Measurements from ENCODE around the gene SH3RF2. TPM values are rescaled to one million over a fixed set of nuclear protein-coding genes. Genes with fewer than 3 reads are reported as not detected.

The SH3RF2 gene
- total and polyA plus RNA-seq, 10 of the 15 experiments (the other 5 are each of a cell fraction or from before 2014, with no cell fraction given) = 0.15 TPM; not detected in 9

DNA sequence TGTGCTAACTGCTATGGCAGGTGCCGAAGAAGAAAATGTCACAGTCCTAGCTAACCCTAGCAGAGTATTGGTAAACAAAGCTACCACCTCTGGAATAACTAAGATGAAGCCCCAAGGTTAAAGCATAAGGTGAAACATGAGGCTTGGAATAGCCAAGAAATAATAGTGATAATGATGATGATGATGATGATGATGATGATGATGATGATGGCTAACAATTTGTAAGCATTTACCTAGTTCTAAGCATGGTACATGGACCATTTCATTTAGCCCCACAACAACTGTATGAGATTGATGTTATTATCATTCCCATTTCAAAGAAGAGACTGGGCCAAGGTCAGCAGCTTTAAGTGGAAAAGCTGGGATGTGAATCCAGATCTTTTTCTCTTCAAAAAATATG lies 35.3 kb downstream of the SH3RF2 start:
- CTCF ChIA-PET = no interaction called here
- SMC1A ChIA-PET (ENCODE audit: uncharacterized antibody, unreplicated experiment) = no interaction called here
- Histone ChIP-seq H3K4me3 (no peak overlapping the region), H3K27ac (ENCODE audit: control insufficient read depth, insufficient read depth) (no peak overlapping the region), H2AFZ (ENCODE audit: control insufficient read depth, low read depth, low read length) (no peak overlapping the region), H3K36me3 (ENCODE audit: control insufficient read depth in 2 of 2, insufficient read depth in 2 of 2, low read length in 1 of 2) (no peaks in the 10 kb centered on the region), H3K4me1 (ENCODE audit: control insufficient read depth, insufficient read depth, low read length) (no peaks in the 10 kb centered on the region), H4K20me1 (ENCODE audit: control insufficient read depth, insufficient read depth) (no peaks in the 10 kb centered on the region), H3K9ac (ENCODE audit: control insufficient read depth, insufficient read depth, low read length) (no peak overlapping the region), H3K4me2 (ENCODE audit: control insufficient read depth, insufficient read depth) (no peak overlapping the region), H3K27me3 (replicated peaks in 1 of 2; ENCODE audit: control insufficient read depth in 2 of 2, insufficient read depth in 2 of 2, low read length in 1 of 2) (no peaks in the 10 kb centered on the region; a peak in 2 of 4 replicates), H3K9me3 (replicated peaks; ENCODE audit: control insufficient read depth, insufficient read depth, low read length) (no peaks in the 10 kb centered on the region), H3K79me2 (ENCODE audit: control insufficient read depth, insufficient read depth, low read length) (no peaks in the 10 kb centered on the region)
- RAD21 ChIA-PET (ENCODE audit: unreplicated experiment) = no interaction called here
- BruUV-seq (replicated peaks) = no TSS peak
- TF ChIP-seq SP1 (IDR thresholded peaks at IDR 0.05; ENCODE audit: low read depth, low read length) (no peak), TCF7 (IDR thresholded peaks at IDR 0.05; ENCODE audit: borderline replicate concordance) (no peak), RBBP5 (conservative IDR thresholded peaks at IDR 0.05) (no peak), NFXL1 (IDR thresholded peaks at IDR 0.05; ENCODE audit: borderline replicate concordance) (no peak), YY1 (IDR thresholded peaks at IDR 0.05; ENCODE audit: low read depth, low read length) (no peak), BMI1 (IDR thresholded peaks at IDR 0.05; ENCODE audit: borderline replicate concordance) (no peak), STAT1 (conservative IDR thresholded peaks at IDR 0.05) (no peak), STAT3 (IDR thresholded peaks at IDR 0.05; ENCODE audit: low read depth, low read length) (no peak), MYC (IDR thresholded peaks at IDR 0.05; ENCODE audit: insufficient read depth, insufficient read length, insufficient replicate concordance, low read length, severe bottlenecking) (no peak), LARP7 (IDR thresholded peaks at IDR 0.05) (no peak), SUZ12 (IDR thresholded peaks at IDR 0.05; ENCODE audit: unreplicated experiment) (no peak), CBX5 (IDR thresholded peaks at IDR 0.05; ENCODE audit: low read depth) (no peak), RAD21 (IDR thresholded peaks at IDR 0.05; ENCODE audit: insufficient read depth, low read depth, low read length) (no peak), CREM (IDR thresholded peaks at IDR 0.05; ENCODE audit: low read depth) (no peak), HDAC2 (IDR thresholded peaks at IDR 0.05) (no peak)
- TF ChIP-seq, protein P1, sequence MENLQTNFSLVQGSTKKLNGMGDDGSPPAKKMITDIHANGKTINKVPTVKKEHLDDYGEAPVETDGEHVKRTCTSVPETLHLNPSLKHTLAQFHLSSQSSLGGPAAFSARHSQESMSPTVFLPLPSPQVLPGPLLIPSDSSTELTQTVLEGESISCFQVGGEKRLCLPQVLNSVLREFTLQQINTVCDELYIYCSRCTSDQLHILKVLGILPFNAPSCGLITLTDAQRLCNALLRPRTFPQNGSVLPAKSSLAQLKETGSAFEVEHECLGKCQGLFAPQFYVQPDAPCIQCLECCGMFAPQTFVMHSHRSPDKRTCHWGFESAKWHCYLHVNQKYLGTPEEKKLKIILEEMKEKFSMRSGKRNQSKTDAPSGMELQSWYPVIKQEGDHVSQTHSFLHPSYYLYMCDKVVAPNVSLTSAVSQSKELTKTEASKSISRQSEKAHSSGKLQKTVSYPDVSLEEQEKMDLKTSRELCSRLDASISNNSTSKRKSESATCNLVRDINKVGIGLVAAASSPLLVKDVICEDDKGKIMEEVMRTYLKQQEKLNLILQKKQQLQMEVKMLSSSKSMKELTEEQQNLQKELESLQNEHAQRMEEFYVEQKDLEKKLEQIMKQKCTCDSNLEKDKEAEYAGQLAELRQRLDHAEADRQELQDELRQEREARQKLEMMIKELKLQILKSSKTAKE (IDR thresholded peaks at IDR 0.05; ENCODE audit: low read depth, poor library complexity, severe bottlenecking) = no peak
- TF ChIP-seq, protein P2, sequence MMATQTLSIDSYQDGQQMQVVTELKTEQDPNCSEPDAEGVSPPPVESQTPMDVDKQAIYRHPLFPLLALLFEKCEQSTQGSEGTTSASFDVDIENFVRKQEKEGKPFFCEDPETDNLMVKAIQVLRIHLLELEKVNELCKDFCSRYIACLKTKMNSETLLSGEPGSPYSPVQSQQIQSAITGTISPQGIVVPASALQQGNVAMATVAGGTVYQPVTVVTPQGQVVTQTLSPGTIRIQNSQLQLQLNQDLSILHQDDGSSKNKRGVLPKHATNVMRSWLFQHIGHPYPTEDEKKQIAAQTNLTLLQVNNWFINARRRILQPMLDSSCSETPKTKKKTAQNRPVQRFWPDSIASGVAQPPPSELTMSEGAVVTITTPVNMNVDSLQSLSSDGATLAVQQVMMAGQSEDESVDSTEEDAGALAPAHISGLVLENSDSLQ (IDR thresholded peaks at IDR 0.05) = no peak
- TF ChIP-seq, protein P3, sequence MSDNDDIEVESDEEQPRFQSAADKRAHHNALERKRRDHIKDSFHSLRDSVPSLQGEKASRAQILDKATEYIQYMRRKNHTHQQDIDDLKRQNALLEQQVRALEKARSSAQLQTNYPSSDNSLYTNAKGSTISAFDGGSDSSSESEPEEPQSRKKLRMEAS (IDR thresholded peaks at IDR 0.05; ENCODE audit: low read depth, low read length) = no peak
- TF ChIP-seq, protein P4, sequence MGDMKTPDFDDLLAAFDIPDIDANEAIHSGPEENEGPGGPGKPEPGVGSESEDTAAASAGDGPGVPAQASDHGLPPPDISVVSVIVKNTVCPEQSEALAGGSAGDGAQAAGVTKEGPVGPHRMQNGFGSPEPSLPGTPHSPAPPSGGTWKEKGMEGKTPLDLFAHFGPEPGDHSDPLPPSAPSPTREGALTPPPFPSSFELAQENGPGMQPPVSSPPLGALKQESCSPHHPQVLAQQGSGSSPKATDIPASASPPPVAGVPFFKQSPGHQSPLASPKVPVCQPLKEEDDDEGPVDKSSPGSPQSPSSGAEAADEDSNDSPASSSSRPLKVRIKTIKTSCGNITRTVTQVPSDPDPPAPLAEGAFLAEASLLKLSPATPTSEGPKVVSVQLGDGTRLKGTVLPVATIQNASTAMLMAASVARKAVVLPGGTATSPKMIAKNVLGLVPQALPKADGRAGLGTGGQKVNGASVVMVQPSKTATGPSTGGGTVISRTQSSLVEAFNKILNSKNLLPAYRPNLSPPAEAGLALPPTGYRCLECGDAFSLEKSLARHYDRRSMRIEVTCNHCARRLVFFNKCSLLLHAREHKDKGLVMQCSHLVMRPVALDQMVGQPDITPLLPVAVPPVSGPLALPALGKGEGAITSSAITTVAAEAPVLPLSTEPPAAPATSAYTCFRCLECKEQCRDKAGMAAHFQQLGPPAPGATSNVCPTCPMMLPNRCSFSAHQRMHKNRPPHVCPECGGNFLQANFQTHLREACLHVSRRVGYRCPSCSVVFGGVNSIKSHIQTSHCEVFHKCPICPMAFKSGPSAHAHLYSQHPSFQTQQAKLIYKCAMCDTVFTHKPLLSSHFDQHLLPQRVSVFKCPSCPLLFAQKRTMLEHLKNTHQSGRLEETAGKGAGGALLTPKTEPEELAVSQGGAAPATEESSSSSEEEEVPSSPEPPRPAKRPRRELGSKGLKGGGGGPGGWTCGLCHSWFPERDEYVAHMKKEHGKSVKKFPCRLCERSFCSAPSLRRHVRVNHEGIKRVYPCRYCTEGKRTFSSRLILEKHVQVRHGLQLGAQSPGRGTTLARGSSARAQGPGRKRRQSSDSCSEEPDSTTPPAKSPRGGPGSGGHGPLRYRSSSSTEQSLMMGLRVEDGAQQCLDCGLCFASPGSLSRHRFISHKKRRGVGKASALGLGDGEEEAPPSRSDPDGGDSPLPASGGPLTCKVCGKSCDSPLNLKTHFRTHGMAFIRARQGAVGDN (IDR thresholded peaks at IDR 0.05) = no peak
- FAIRE-seq = no peak
- ATAC-seq = no peak
- WGBS (ENCODE audit: insufficient coverage, insufficient replicate concordance, low lambda C conversion rate, missing lambda C conversion rate) = 90% methylated on average over 1 of the region's 1 CpG
- intact Hi-C loops (cut with micrococcal nuclease; ENCODE audit: unreplicated experiment) = no loop called here
- POLR2A ChIA-PET = no interaction called here
- in situ Hi-C loops (cut with MboI) = no loop called here
- DNase-seq (ENCODE audit: low read depth, low spot score) = no peak

Measured in GM12878 (cell line).